ENCODE results near the gene AGAP1. TPM values are rescaled to one million over a fixed set of nuclear protein-coding genes. Genes with fewer than 3 reads are reported as not detected.

Gene AGAP1
- polyA plus RNA-seq, 1 donor from 2014 or later, result 17.4 TPM

GRCh38 chr2:235515364-235515742, 21.5 kb downstream of the AGAP1 start:
- Histone ChIP-seq H3K36me3 (ENCODE audit: insufficient read depth, low read length) (no peaks in the 10 kb centered on the region), H3K27me3 (ENCODE audit: insufficient read depth, low read depth, low read length) (no peaks in the 10 kb centered on the region), H3K79me2 (replicated peaks; ENCODE audit: insufficient read depth, low read length) (peaks cover 43% of the 10 kb centered on the region), H3F3A (ENCODE audit: insufficient read depth, low read length, poor library complexity, severe bottlenecking) (no peaks in the 10 kb centered on the region), H2AFZ (ENCODE audit: low read depth, low read length) (no peak overlapping the region), H3K4me3 (ENCODE audit: low read length) (no peak overlapping the region), H3K4me2 (ENCODE audit: low read length) (no peak overlapping the region), H3K27ac (ENCODE audit: low read length) (no peak overlapping the region), H4K20me1 (ENCODE audit: insufficient read depth) (no peaks in the 10 kb centered on the region), H3K9me3 (ENCODE audit: low read length) (no peaks in the 10 kb centered on the region), H3K9ac (ENCODE audit: low read length) (no peak overlapping the region), H3K9me2 (ENCODE audit: insufficient read depth, low read length) (no peaks in the 10 kb centered on the region)
- TF ChIP-seq REST (IDR thresholded peaks at IDR 0.05; ENCODE audit: borderline replicate concordance) (no peak), SMC3 (conservative IDR thresholded peaks at IDR 0.05; ENCODE audit: poor library complexity) (no peak), CTCF (IDR thresholded peaks at IDR 0.05; ENCODE audit: poor library complexity, severe bottlenecking) (no peak), POLR2AphosphoS5 (IDR thresholded peaks at IDR 0.05) (no peak), EP300 (conservative IDR thresholded peaks at IDR 0.05; ENCODE audit: poor library complexity, severe bottlenecking) (no peak), TAF1 (IDR thresholded peaks at IDR 0.05; ENCODE audit: low read depth) (no peak)

- Histone ChIP-seq H3F3A (ENCODE audit: insufficient read depth, low read length, poor library complexity, severe bottlenecking) (no peaks in the 10 kb centered on the region), H3K27ac (ENCODE audit: low read length) (no peak overlapping the region), H3K9me2 (ENCODE audit: insufficient read depth, low read length) (no peaks in the 10 kb centered on the region), H2AFZ (ENCODE audit: low read depth, low read length) (no peak overlapping the region), H3K9me3 (ENCODE audit: low read length) (no peaks in the 10 kb centered on the region), H3K4me3 (ENCODE audit: low read length) (no peak overlapping the region), H3K79me2 (replicated peaks; ENCODE audit: insufficient read depth, low read length) (peaks cover 43% of the 10 kb centered on the region), H3K36me3 (ENCODE audit: insufficient read depth, low read length) (no peaks in the 10 kb centered on the region), H3K9ac (ENCODE audit: low read length) (no peak overlapping the region), H3K4me2 (ENCODE audit: low read length) (no peak overlapping the region), H3K27me3 (ENCODE audit: insufficient read depth, low read depth, low read length) (no peaks in the 10 kb centered on the region), H4K20me1 (ENCODE audit: insufficient read depth) (no peaks in the 10 kb centered on the region)
- TF ChIP-seq SMC3 (conservative IDR thresholded peaks at IDR 0.05; ENCODE audit: poor library complexity), result no peak
- TF ChIP-seq MXI1 (conservative IDR thresholded peaks at IDR 0.05; ENCODE audit: poor library complexity, severe bottlenecking), result no peak
- no peak for TF ChIP-seq TAF1 (IDR thresholded peaks at IDR 0.05; ENCODE audit: low read depth)
- no peak for TF ChIP-seq EP300 (conservative IDR thresholded peaks at IDR 0.05; ENCODE audit: poor library complexity, severe bottlenecking)
- TF ChIP-seq RAD21 (conservative IDR thresholded peaks at IDR 0.05), result no peak
- no peak for TF ChIP-seq REST (IDR thresholded peaks at IDR 0.05; ENCODE audit: borderline replicate concordance)
- no peak for TF ChIP-seq CTCF (IDR thresholded peaks at IDR 0.05; ENCODE audit: poor library complexity, severe bottlenecking)
- no peak for TF ChIP-seq POLR2AphosphoS5 (IDR thresholded peaks at IDR 0.05)
- TF ChIP-seq EZH2 (IDR thresholded peaks at IDR 0.05; ENCODE audit: borderline replicate concordance, insufficient read depth, low read length, poor library complexity, severe bottlenecking), result no peak
Observed at GRCh38 chr2:235515821-235516220, 22.0 kb downstream of the AGAP1 start.

Measured in neural cell (in vitro differentiated cells).